NT2/D1 (cell line): ENCODE data around the gene ECI2.

Source experiments
- SUZ12 ChIP-seq: IDR thresholded peaks from 2 replicates; pipeline ENCODE4 v1.6.1; 2011; ENCODE audit not compliant: insufficient read length, insufficient read depth; ENCODE audit errors: extremely low read depth
- YY1 ChIP-seq: IDR thresholded peaks from 2 replicates; pipeline ENCODE4 v1.6.1; 2011; ENCODE audit not compliant: insufficient read length, insufficient read depth
- ZNF274 ChIP-seq: IDR thresholded peaks from 2 replicates; pipeline ENCODE4 v1.6.1; 2011; ENCODE audit warnings: mild to moderate bottlenecking, low read depth, low read length

- no peak for TF ChIP-seq YY1
- TF ChIP-seq ZNF274, result no peak
- no peak for TF ChIP-seq SUZ12
Observed at GRCh38 chr6:4114123-4114522, 21.3 kb downstream of the ECI2 start.
